Loucy (cell line): ENCODE measurements around the gene PKLR.

Experiments
- H2AFZ ChIP-seq: fragments of 200-600 bp; sonication (generic); 2 replicates; pipeline ENCODE4 v1.6.0; 2016; ENCODE audit warnings: antibody characterized with exemption, mild to moderate bottlenecking, low read length, moderate library complexity
- H3F3A ChIP-seq: fragments of 200-600 bp; 2 replicates; pipeline ENCODE4 v1.6.0; 2016; ENCODE audit warnings: antibody characterized with exemption, low read depth, mild to moderate bottlenecking
- H3K27me3 ChIP-seq: fragments of 200-600 bp; sonication (generic); 2 replicates; pipeline ENCODE4 v1.6.1; 2014; ENCODE audit warnings: low read length, mild to moderate bottlenecking; ENCODE audit not compliant: insufficient read depth, poor library complexity, severe bottlenecking
- H3K36me3 ChIP-seq: fragments of 200-600 bp; sonication (generic); 2 replicates; pipeline ENCODE4 v1.6.1; 2016; ENCODE audit warnings: low read length; ENCODE audit not compliant: insufficient read depth
- H3K4me1 ChIP-seq: fragments of 200-600 bp; sonication (generic); 2 replicates; pipeline ENCODE4 v1.5.1; 2014; ENCODE audit warnings: low read length, mild to moderate bottlenecking; ENCODE audit not compliant: insufficient read depth, poor library complexity, severe bottlenecking
- H3K4me2 ChIP-seq: fragments of 200-600 bp; sonication (generic); 2 replicates; pipeline ENCODE4 v1.6.0; 2014; ENCODE audit warnings: antibody characterized with exemption, low read length, low read depth, mild to moderate bottlenecking; ENCODE audit not compliant: poor library complexity, severe bottlenecking
- H3K4me3 ChIP-seq: fragments of 200-600 bp; sonication (generic); 2 replicates; pipeline ENCODE4 v1.5.1; 2014; ENCODE audit warnings: low read length, mild to moderate bottlenecking, mixed read lengths; ENCODE audit not compliant: poor library complexity, severe bottlenecking
- H3K79me2 ChIP-seq: fragments of 200-600 bp; sonication (generic); 2 replicates; pipeline ENCODE4 v1.6.1; 2014; ENCODE audit warnings: low read length; ENCODE audit not compliant: insufficient read depth
- H3K9ac ChIP-seq: fragments of 200-600 bp; sonication (generic); 2 replicates; pipeline ENCODE4 v1.6.0; 2014; ENCODE audit warnings: mild to moderate bottlenecking, low read depth, low read length, moderate library complexity; ENCODE audit not compliant: poor library complexity, severe bottlenecking
- H3K9me2 ChIP-seq: fragments of 200-600 bp; sonication (generic); replicated peaks from 2 replicates; pipeline ENCODE4 v1.6.1; 2016; ENCODE audit warnings: low read depth, low read length, mixed read lengths
- H3K9me3 ChIP-seq: fragments of 200-600 bp; sonication (generic); 2 replicates; pipeline ENCODE4 v1.6.1; 2014; ENCODE audit warnings: mild to moderate bottlenecking, antibody characterized with exemption, low read length, low read depth; ENCODE audit not compliant: insufficient read depth
- H4K20me1 ChIP-seq: fragments of 200-600 bp; sonication (generic); 2 replicates; pipeline ENCODE4 v1.6.0; 2014; ENCODE audit warnings: antibody characterized with exemption, low read length, mild to moderate bottlenecking; ENCODE audit not compliant: insufficient read depth, poor library complexity, severe bottlenecking
- CTCF ChIP-seq: fragments of 200-600 bp; sonication (generic); conservative IDR thresholded peaks from 2 replicates; pipeline ENCODE4 v1.5.1; 2014; ENCODE audit warnings: mild to moderate bottlenecking, antibody characterized with exemption, low read length
- EZH2phosphoT487 ChIP-seq: fragments of 200-600 bp; IDR thresholded peaks from 2 replicates; pipeline ENCODE4 v1.6.1; 2018; ENCODE audit warnings: antibody characterized with exemption, mild to moderate bottlenecking, moderate library complexity, borderline replicate concordance

Gene PKLR

GRCh38 chr1:155287987-155288543 is 13.2 kb downstream of the PKLR start:
- TF ChIP-seq EZH2phosphoT487: no peak
- no peak for TF ChIP-seq CTCF
- no peaks in the 10 kb centered on the region for H3K4me1 ChIP-seq
- H2AFZ ChIP-seq: no peak overlapping the region
- H4K20me1 ChIP-seq: no peaks in the 10 kb centered on the region
- no peaks in the 10 kb centered on the region for H3K9me2 ChIP-seq
- H3K36me3 ChIP-seq: no peaks in the 10 kb centered on the region
- H3K9me3 ChIP-seq: no peaks in the 10 kb centered on the region
- no peaks in the 10 kb centered on the region for H3F3A ChIP-seq
- H3K4me3 ChIP-seq: no peak overlapping the region
- H3K79me2 ChIP-seq: no peaks in the 10 kb centered on the region
- no peak overlapping the region for H3K9ac ChIP-seq
- H3K4me2 ChIP-seq: no peak overlapping the region
- no peaks in the 10 kb centered on the region for H3K27me3 ChIP-seq

- TF ChIP-seq CTCF: no peak
- TF ChIP-seq EZH2phosphoT487: no peak
- H3K4me2 ChIP-seq: no peak overlapping the region
- H2AFZ ChIP-seq: no peak overlapping the region
- H3K36me3 ChIP-seq: no peaks in the 10 kb centered on the region
- H3K27me3 ChIP-seq: no peaks in the 10 kb centered on the region
- no peaks in the 10 kb centered on the region for H3K9me2 ChIP-seq
- H3K79me2 ChIP-seq: no peaks in the 10 kb centered on the region
- H4K20me1 ChIP-seq: no peaks in the 10 kb centered on the region
- no peaks in the 10 kb centered on the region for H3K9me3 ChIP-seq
- no peaks in the 10 kb centered on the region for H3F3A ChIP-seq
- H3K4me3 ChIP-seq: no peak overlapping the region
- H3K4me1 ChIP-seq: no peaks in the 10 kb centered on the region
- no peak overlapping the region for H3K9ac ChIP-seq
These were observed 14.7 kb downstream of the PKLR start for GRCh38 chr1:155286544-155286943.

- Histone ChIP-seq H3K9ac (no peak overlapping the region), H3K4me1 (no peaks in the 10 kb centered on the region), H3K9me2 (no peaks in the 10 kb centered on the region), H4K20me1 (no peaks in the 10 kb centered on the region), H3K79me2 (no peaks in the 10 kb centered on the region), H3K4me3 (no peak overlapping the region), H3K4me2 (no peak overlapping the region), H3K36me3 (no peaks in the 10 kb centered on the region), H3K9me3 (no peaks in the 10 kb centered on the region), H3K27me3 (no peaks in the 10 kb centered on the region), H2AFZ (no peak overlapping the region), H3F3A (no peaks in the 10 kb centered on the region)
- no peak for TF ChIP-seq EZH2phosphoT487
- TF ChIP-seq CTCF: no peak
These were observed 15.6 kb downstream of the PKLR start for GRCh38 chr1:155285631-155286044.
